A673 (cell line): ENCODE measurements around the gene SLC26A4. TPM values are rescaled to one million over a fixed set of nuclear protein-coding genes. Genes with fewer than 3 reads are reported as not detected.

Experiments used
- BruUV-seq: library from RNA; stranded (reverse); fragments of 400-500 nt; replicated peaks from 2 replicates; lab custom pipeline; 2021; lab: Mats Ljungman, UMichigan
- CTCF ChIA-PET: fragments of 300-600 bp; sonication (Branson Sonifier 250); formaldehyde crosslinking; loops from one replicate; lab custom pipeline; 2022; ENCODE audit warnings: antibody characterized with exemption; lab: Charles Lee
- POLR2A ChIA-PET: fragments of 300-600 bp; sonication (Branson Sonifier 250); formaldehyde crosslinking; loops from one replicate; lab custom pipeline; 2022; ENCODE audit warnings: antibody characterized with exemption; ENCODE audit not compliant: low non-redundant PET; lab: Charles Lee
- DNase-seq: peaks from one replicate; pipeline ENCODE4 v3.0.0-alpha.2; 2015; ENCODE audit warnings: low spot score
- H3K27ac ChIP-seq: fragments of 200-600 bp; sonication (generic); 2 replicates; pipeline ENCODE4 v1.5.1; 2016; ENCODE audit warnings: mixed run types, low read depth, mild to moderate bottlenecking, mixed read lengths, antibody characterized with exemption, low read length; ENCODE audit not compliant: poor library complexity, severe bottlenecking
- H3K27me3 ChIP-seq: fragments of 200-600 bp; sonication (generic); replicated peaks from 2 replicates; pipeline ENCODE4 v1.6.1; 2017; ENCODE audit warnings: mixed run types, low read depth, mild to moderate bottlenecking, mixed read lengths, antibody characterized with exemption, low read length; ENCODE audit not compliant: insufficient read depth, poor library complexity
- H3K36me3 ChIP-seq: fragments of 200-600 bp; sonication (generic); 2 replicates; pipeline ENCODE4 v1.6.1; 2016; ENCODE audit warnings: mixed run types, mild to moderate bottlenecking, mixed read lengths, antibody characterized with exemption, low read length; ENCODE audit not compliant: insufficient read depth, poor library complexity, severe bottlenecking
- H3K4me1 ChIP-seq: fragments of 200-600 bp; sonication (generic); 2 replicates; pipeline ENCODE4 v1.6.1; 2017; ENCODE audit warnings: mixed run types, mild to moderate bottlenecking, mixed read lengths, antibody characterized with exemption, low read length; ENCODE audit not compliant: insufficient read depth, poor library complexity, severe bottlenecking
- H3K4me3 ChIP-seq: fragments of 200-600 bp; sonication (generic); 2 replicates; pipeline ENCODE4 v1.5.1; 2016; ENCODE audit warnings: low read depth, mixed run types, mild to moderate bottlenecking, mixed read lengths, low read length; ENCODE audit not compliant: poor library complexity, severe bottlenecking
- H3K9me3 ChIP-seq: fragments of 200-600 bp; sonication (generic); 2 replicates; pipeline ENCODE4 v1.6.1; 2016; ENCODE audit warnings: mixed run types, low read depth, mild to moderate bottlenecking, mixed read lengths, antibody characterized with exemption, low read length; ENCODE audit not compliant: poor library complexity, severe bottlenecking
- EZH2 ChIP-seq: fragments of 200-600 bp; sonication (generic); IDR thresholded peaks from 2 replicates; pipeline ENCODE4 v1.6.1; 2017; ENCODE audit warnings: borderline replicate concordance, low read depth, mild to moderate bottlenecking, mixed read lengths, antibody characterized with exemption, low read length; ENCODE audit not compliant: poor library complexity, severe bottlenecking
- intact Hi-C: fragments of 100-400 bp; cut with micrococcal nuclease; formaldehyde crosslinking; loops from one replicate; pipeline ENCODE4 v1.10.0; 2022; ENCODE audit not compliant: unreplicated experiment
- total RNA-seq: library from RNA; stranded (reverse); gene quantifications from 2 replicates; pipeline ENCODE4 v1.2.3, GENCODE V29; 2021
- TF ChIP-seq, protein P1 (sequence below): fragments of 300-800, 200-600 bp; sonication (generic); conservative IDR thresholded peaks from 2 replicates; pipeline ENCODE4 v1.5.1; 2017; ENCODE audit warnings: low read depth, mild to moderate bottlenecking, antibody characterized with exemption, low read length, moderate library complexity, mixed read lengths

Gene SLC26A4
- total RNA-seq, 1 experiment from 2014 or later, result not detected

DNA sequence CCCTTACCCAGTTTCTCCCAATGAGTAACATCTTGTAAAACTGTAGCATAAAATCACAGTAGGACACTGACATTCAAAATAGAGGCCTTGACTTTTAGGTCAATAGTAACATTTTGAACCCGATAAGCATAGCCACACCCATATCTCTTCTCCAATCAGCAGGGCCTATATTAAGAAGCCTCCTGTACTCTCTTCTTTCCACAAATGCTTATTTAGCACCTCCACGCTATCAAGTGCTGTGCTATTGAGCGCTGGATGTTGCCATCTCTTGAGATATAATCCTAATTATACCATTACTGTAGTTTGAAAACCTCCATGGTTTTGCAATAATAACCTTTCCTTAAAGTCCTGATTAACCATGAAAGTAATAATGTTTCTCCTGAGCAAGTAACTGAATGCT is 43.2 kb downstream of the SLC26A4 start:
- Histone ChIP-seq H3K27ac (no peak overlapping the region), H3K27me3 (peaks cover 14% of the 10 kb centered on the region), H3K4me1 (no peaks in the 10 kb centered on the region), H3K4me3 (no peak overlapping the region), H3K36me3 (no peaks in the 10 kb centered on the region), H3K9me3 (no peaks in the 10 kb centered on the region)
- BruUV-seq, result no TSS peak
- intact Hi-C loops, result no loop called here
- CTCF ChIA-PET, result no interaction called here
- no peak for TF ChIP-seq EZH2
- TF ChIP-seq, protein P1, sequence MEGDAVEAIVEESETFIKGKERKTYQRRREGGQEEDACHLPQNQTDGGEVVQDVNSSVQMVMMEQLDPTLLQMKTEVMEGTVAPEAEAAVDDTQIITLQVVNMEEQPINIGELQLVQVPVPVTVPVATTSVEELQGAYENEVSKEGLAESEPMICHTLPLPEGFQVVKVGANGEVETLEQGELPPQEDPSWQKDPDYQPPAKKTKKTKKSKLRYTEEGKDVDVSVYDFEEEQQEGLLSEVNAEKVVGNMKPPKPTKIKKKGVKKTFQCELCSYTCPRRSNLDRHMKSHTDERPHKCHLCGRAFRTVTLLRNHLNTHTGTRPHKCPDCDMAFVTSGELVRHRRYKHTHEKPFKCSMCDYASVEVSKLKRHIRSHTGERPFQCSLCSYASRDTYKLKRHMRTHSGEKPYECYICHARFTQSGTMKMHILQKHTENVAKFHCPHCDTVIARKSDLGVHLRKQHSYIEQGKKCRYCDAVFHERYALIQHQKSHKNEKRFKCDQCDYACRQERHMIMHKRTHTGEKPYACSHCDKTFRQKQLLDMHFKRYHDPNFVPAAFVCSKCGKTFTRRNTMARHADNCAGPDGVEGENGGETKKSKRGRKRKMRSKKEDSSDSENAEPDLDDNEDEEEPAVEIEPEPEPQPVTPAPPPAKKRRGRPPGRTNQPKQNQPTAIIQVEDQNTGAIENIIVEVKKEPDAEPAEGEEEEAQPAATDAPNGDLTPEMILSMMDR, result no peak
- POLR2A ChIA-PET, result no interaction called here
- no peak for DNase-seq

DNA sequence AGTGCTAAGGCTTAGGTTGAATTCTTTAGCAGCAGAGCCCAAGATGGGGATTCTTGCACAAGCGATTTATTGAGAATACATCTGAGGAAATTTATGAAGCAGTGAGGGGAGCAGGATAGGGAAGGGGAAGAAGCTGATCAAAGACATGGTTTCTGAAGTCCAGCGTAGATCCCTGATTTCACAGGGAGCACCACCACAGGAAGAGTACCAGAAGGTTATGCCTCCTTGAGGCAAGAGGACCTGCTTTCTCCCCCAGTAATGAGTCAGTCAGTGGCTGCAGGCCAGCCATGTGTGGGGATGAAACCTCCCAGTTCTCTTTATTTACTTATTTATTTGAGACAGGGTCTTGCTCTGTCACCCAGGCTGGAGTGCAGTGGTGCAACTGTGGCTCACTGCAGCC is 48.3 kb downstream of the SLC26A4 start:
- no TSS peak for BruUV-seq
- Histone ChIP-seq H3K4me1 (no peaks in the 10 kb centered on the region), H3K4me3 (no peak overlapping the region), H3K9me3 (no peaks in the 10 kb centered on the region), H3K36me3 (no peaks in the 10 kb centered on the region), H3K27me3 (peaks cover 19% of the 10 kb centered on the region), H3K27ac (no peak overlapping the region)
- no peak for TF ChIP-seq EZH2
- TF ChIP-seq, protein P1, result no peak
- intact Hi-C loops, result no loop called here
- DNase-seq, result no peak
- POLR2A ChIA-PET, result no interaction called here
- CTCF ChIA-PET, result no interaction called here

DNA sequence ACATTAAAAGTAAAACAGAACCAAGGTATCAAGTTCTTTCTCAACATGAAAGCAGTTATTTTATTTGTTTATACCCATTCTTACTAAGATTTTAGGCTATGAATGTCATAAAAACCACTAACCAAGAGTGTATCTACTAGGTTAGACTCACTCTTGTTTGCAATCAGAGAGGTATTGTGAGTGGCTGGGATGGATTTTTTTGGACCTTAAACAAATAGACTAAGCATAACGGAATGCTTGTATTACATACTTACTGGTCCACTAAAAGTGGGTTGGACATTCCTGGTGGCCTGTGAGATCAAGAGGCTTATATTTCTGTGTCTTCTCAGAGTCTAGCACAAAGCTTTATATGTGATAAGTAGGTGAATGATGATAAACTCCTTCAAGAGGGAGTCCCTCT is 50.7 kb downstream of the SLC26A4 start:
- ChIA-PET CTCF (no interaction called here), POLR2A (no interaction called here)
- Histone ChIP-seq H3K27me3 (peaks cover 9% of the 10 kb centered on the region), H3K36me3 (no peaks in the 10 kb centered on the region), H3K9me3 (no peaks in the 10 kb centered on the region), H3K4me1 (no peaks in the 10 kb centered on the region), H3K27ac (no peak overlapping the region), H3K4me3 (no peak overlapping the region)
- BruUV-seq, result no TSS peak
- no peak for TF ChIP-seq EZH2
- TF ChIP-seq, protein P1, result no peak
- DNase-seq, result no peak
- intact Hi-C loops, result no loop called here
